SK-N-SH treated with all-trans-retinoic acid at 6 μM for 48 hours (cell line): Measurements from ENCODE around the gene JUN.

ENCODE experiments used
- ATAC-seq: fragments of 200-7000 bp; cut with Tn5 transposase; 3 replicates; pipeline ENCODE4 v1.9.1; 2020; ENCODE audit warnings: mild to moderate bottlenecking, moderate library complexity
- ARNTL ChIP-seq: fragments of 450-650 bp; formaldehyde crosslinking; IDR thresholded peaks from 2 replicates; pipeline ENCODE4 v1.5.0; 2020; ENCODE audit warnings: low read depth, mild to moderate bottlenecking, moderate library complexity, borderline replicate concordance
- BACH2 ChIP-seq: fragments of 250-450 bp; sonication (Bioruptor Pico); IDR thresholded peaks from 2 replicates; pipeline ENCODE4 v1.9.0; 2021; ENCODE audit warnings: mild to moderate bottlenecking, borderline replicate concordance
- CSRNP3 ChIP-seq: fragments of 250-450 bp; sonication (Bioruptor Pico); IDR thresholded peaks from 2 replicates; pipeline ENCODE4 v1.5.1; 2021; ENCODE audit warnings: mild to moderate bottlenecking, moderate library complexity
- ESRRG ChIP-seq: fragments of 250-450 bp; sonication (Bioruptor Pico); IDR thresholded peaks from 2 replicates; pipeline ENCODE4 v1.6.1; 2021; ENCODE audit warnings: mild to moderate bottlenecking
- GLIS3 ChIP-seq: fragments of 250-450 bp; sonication (Bioruptor Pico); IDR thresholded peaks from 2 replicates; pipeline ENCODE4 v1.5.0; 2020; ENCODE audit warnings: mild to moderate bottlenecking, moderate library complexity
- OSR1 ChIP-seq: fragments of 250-450 bp; sonication (Bioruptor Pico); IDR thresholded peaks from 2 replicates; pipeline ENCODE4 v1.8.0; 2022; ENCODE audit warnings: moderate library complexity, mild to moderate bottlenecking, inconsistent platforms
- PPARA ChIP-seq: fragments of 250-450 bp; sonication (Bioruptor Pico); IDR thresholded peaks from 2 replicates; pipeline ENCODE4 v1.5.0; 2020; ENCODE audit warnings: mild to moderate bottlenecking, borderline replicate concordance
- SNAI2 ChIP-seq: fragments of 250-450 bp; sonication (Bioruptor Pico); IDR thresholded peaks from 2 replicates; pipeline ENCODE4 v1.5.0; 2020; ENCODE audit warnings: mild to moderate bottlenecking, moderate library complexity
- TCF4 ChIP-seq: fragments of 250-450 bp; sonication (Bioruptor Pico); IDR thresholded peaks from 2 replicates; pipeline ENCODE4 v1.8.0; 2021; ENCODE audit warnings: mild to moderate bottlenecking, moderate library complexity, borderline replicate concordance
- TOX ChIP-seq: fragments of 250-450 bp; sonication (Bioruptor Pico); IDR thresholded peaks from 2 replicates; pipeline ENCODE4 v1.8.0; 2021; ENCODE audit warnings: mild to moderate bottlenecking, moderate library complexity, borderline replicate concordance
- ZFP3 ChIP-seq: fragments of 250-450 bp; sonication (Bioruptor Pico); IDR thresholded peaks from 2 replicates; pipeline ENCODE4 v1.5.0; 2020; ENCODE audit warnings: mild to moderate bottlenecking, moderate library complexity
- ZNF565 ChIP-seq: fragments of 450-650 bp; formaldehyde crosslinking; conservative IDR thresholded peaks from 2 replicates; pipeline ENCODE4 v1.5.0; 2020; ENCODE audit warnings: low read depth, mild to moderate bottlenecking, moderate library complexity
- ZNF70 ChIP-seq: fragments of 450-650 bp; formaldehyde crosslinking; IDR thresholded peaks from 2 replicates; pipeline ENCODE4 v1.5.0; 2020; ENCODE audit warnings: mild to moderate bottlenecking, moderate library complexity
- ZNF8 ChIP-seq: fragments of 450-650 bp; formaldehyde crosslinking; IDR thresholded peaks from 2 replicates; pipeline ENCODE4 v1.5.0; 2020; ENCODE audit warnings: mild to moderate bottlenecking, moderate library complexity
- TF ChIP-seq, protein P1 (sequence below): fragments of 250-450 bp; sonication (Bioruptor Pico); IDR thresholded peaks from 2 replicates; pipeline ENCODE4 v1.8.0; 2020; ENCODE audit warnings: mild to moderate bottlenecking, moderate library complexity, borderline replicate concordance

JUN gene

GRCh38 chr1:58783090-58783992, 506 bp downstream of the JUN start:
- TF ChIP-seq, protein P1, sequence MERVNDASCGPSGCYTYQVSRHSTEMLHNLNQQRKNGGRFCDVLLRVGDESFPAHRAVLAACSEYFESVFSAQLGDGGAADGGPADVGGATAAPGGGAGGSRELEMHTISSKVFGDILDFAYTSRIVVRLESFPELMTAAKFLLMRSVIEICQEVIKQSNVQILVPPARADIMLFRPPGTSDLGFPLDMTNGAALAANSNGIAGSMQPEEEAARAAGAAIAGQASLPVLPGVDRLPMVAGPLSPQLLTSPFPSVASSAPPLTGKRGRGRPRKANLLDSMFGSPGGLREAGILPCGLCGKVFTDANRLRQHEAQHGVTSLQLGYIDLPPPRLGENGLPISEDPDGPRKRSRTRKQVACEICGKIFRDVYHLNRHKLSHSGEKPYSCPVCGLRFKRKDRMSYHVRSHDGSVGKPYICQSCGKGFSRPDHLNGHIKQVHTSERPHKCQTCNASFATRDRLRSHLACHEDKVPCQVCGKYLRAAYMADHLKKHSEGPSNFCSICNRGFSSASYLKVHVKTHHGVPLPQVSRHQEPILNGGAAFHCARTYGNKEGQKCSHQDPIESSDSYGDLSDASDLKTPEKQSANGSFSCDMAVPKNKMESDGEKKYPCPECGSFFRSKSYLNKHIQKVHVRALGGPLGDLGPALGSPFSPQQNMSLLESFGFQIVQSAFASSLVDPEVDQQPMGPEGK (CRISPR knock-in tag): peak; percentile 20; the same call in 1 of the 2 replicates
- peak; percentile 60; the same call in 1 of the 2 replicates for TF ChIP-seq TOX
- TF ChIP-seq ZFP3 (CRISPR knock-in tag): no peak
- TF ChIP-seq CSRNP3 (CRISPR knock-in tag): 0 out of 2 replicates have a peak, but pooled peaks have one; percentile 53

GRCh38 chr1:58782178-58783089, 1.4 kb downstream of the JUN start:
- ATAC-seq: no peak

More at GRCh38 chr1:58783090-58783992, 506 bp downstream of the JUN start:
- ATAC-seq: peak; percentile 4

DNA sequence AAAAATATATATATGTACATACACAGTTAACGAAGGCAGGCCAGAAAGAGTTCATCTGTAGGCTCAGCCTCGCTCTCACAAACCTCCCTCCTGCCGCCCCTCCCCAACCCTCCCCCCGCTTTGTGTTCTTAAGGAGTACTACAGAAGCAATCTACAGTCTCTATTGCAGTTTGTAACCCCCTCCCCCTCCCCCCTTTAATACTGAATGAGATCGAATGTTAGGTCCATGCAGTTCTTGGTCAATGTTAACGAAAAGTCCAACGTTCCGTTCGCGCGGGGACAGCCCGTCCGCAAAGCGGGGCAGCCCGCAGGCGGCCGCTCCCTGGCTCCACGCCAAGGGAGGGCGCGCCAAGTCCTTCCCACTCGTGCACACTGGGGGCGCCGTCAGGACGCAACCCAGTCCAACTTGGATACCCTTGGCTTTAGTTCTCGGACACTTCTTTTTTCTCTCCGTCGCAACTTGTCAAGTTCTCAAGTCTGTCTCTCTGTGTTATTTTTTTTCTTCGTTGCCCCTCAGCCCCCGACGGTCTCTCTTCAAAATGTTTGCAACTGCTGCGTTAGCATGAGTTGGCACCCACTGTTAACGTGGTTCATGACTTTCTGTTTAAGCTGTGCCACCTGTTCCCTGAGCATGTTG, 2.2 kb downstream of the JUN start:
- no peak for TF ChIP-seq ZNF8 (CRISPR knock-in tag)
- no peak for TF ChIP-seq ESRRG
- TF ChIP-seq BACH2 (CRISPR knock-in tag): no peak
- TF ChIP-seq ZNF70 (CRISPR knock-in tag): no peak
- TF ChIP-seq OSR1 (CRISPR knock-in tag): no peak
- TF ChIP-seq, all 23 proteins: peak for 0
- ATAC-seq: no peak

More at GRCh38 chr1:58782178-58783089, 1.4 kb downstream of the JUN start:
- TF ChIP-seq TCF4 (CRISPR knock-in tag) (no peak), ARNTL (CRISPR knock-in tag) (no peak), PPARA (no peak), OSR1 (CRISPR knock-in tag) (no peak), ZNF565 (no peak), BACH2 (CRISPR knock-in tag) (no peak)
- TF ChIP-seq, all 23 proteins: peak for 0

- TF ChIP-seq BACH2 (CRISPR knock-in tag): no peak
- TF ChIP-seq TOX: 0 out of 2 replicates have a peak, but pooled peaks have one; percentile 9
- TF ChIP-seq GLIS3 (CRISPR knock-in tag): 0 out of 2 replicates have a peak, but pooled peaks have one; percentile 39
- ATAC-seq: no peak
These were observed 2.9 kb downstream of the JUN start for GRCh38 chr1:58780836-58781452.

GRCh38 chr1:58780411-58780810, 3.4 kb downstream of the JUN start:
- no peak for ATAC-seq
- TF ChIP-seq CSRNP3 (CRISPR knock-in tag): 0 out of 2 replicates have a peak, but pooled peaks have one; percentile 32
- TF ChIP-seq TOX: no peak
- TF ChIP-seq SNAI2 (CRISPR knock-in tag): no peak
